ENCODE results near the gene TMEM52. TPM values are rescaled to one million over a fixed set of nuclear protein-coding genes. Genes with fewer than 3 reads are reported as not detected.

TMEM52 gene
- total and polyA plus RNA-seq, 2 of the 13 experiments (the other 11 are each of a cell fraction or from before 2014, with no cell fraction given), result 13.2 to 18.7 TPM

DNA sequence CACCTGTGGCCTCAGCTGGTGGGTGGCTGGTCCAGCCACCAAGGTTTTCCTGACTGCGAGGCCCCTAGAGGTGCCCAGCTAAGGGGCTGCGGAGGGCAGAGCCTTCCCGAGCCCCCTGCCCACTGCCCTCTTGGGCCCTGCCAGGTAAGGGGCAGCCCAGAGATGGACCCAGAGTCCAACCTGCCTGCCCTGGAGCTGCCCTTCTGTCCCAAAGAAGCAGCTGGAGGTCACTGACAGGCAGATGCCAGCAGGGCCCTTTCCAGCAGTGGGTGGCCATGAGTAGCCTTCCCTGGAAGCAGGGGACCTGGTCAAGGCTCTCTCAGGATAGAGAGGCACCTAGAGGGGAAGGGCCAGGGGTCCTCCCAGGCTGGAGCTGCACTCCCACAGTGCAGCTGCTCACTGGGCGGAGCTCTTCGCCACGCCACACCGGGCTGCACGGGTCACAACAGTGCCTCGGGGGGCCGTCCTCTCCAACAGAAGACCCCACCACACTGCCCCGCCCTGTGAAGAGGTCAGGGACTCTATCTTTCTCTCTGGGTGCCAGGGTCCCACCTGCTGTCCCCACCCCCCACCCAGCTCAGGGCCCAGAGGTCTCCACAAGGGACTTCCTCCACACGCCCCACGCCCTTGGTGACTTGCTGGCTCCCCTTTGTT lies 17.3 kb downstream of the TMEM52 start (continued):
- TF ChIP-seq HNF4A (CRISPR knock-in tag; IDR thresholded peaks at IDR 0.05), result 0 out of 2 replicates have a peak, but pooled peaks have one; percentile 8
- no peak for TF ChIP-seq ZNF776 (CRISPR knock-in tag; IDR thresholded peaks at IDR 0.05)
- TF ChIP-seq, protein P1, sequence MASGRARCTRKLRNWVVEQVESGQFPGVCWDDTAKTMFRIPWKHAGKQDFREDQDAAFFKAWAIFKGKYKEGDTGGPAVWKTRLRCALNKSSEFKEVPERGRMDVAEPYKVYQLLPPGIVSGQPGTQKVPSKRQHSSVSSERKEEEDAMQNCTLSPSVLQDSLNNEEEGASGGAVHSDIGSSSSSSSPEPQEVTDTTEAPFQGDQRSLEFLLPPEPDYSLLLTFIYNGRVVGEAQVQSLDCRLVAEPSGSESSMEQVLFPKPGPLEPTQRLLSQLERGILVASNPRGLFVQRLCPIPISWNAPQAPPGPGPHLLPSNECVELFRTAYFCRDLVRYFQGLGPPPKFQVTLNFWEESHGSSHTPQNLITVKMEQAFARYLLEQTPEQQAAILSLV (CRISPR knock-in tag; IDR thresholded peaks at IDR 0.05; ENCODE audit: borderline replicate concordance), result no peak
- TF ChIP-seq RXRA (CRISPR knock-in tag; IDR thresholded peaks at IDR 0.05), result 0 out of 2 replicates have a peak, but pooled peaks have one; percentile 13

GRCh38 chr1:1900883-1901640 lies 18.0 kb downstream of the TMEM52 start:
- H4K20me1 ChIP-seq (ENCODE audit: insufficient read depth, low read length), result no peaks in the 10 kb centered on the region
- H3K27ac ChIP-seq (ENCODE audit: extremely low read length, insufficient read depth, low read length), result no peak overlapping the region
- H3K79me2 ChIP-seq (ENCODE audit: insufficient read depth, low read length), result no peaks in the 10 kb centered on the region
- H3K9ac ChIP-seq (ENCODE audit: insufficient read depth, low read depth, low read length), result no peak overlapping the region
- peak overlapping the region in 1 of 3 experiments; percentile 55; a peak in 1 of 6 replicates for H3K4me3 ChIP-seq (replicated peaks in 1 of 3; ENCODE audit: insufficient read depth in 1 of 3, low read depth in 2 of 3, low read length in 3 of 3)
- ChIA-PET POLR2A (interaction anchor here (1.7 to 2.5 kb wide), 2 partner anchors 7 to 9 kb away, joined by 5 to 11 read pairs; no protein-coding TSS in a partner anchor), CTCF (ENCODE audit: low intra/inter-chr PET ratio, low total read pairs) (no interaction called here)
- 49% methylated on average over 7 of the region's 14 CpGs for WGBS (ENCODE audit: low lambda C conversion rate)
- BruUV-seq (replicated peaks), result no TSS peak
- H3K4me1 ChIP-seq (ENCODE audit: insufficient read depth, low read length), result peaks cover 54% of the 10 kb centered on the region
- DNase-seq (ENCODE audit: low spot score) (no peak), ATAC-seq (peak; percentile 9), FAIRE-seq (no peak)
- H3K36me3 ChIP-seq (replicated peaks in 1 of 2; ENCODE audit: control insufficient read depth in 1 of 2, insufficient read depth in 2 of 2, low read length in 2 of 2), result no peaks in the 10 kb centered on the region
- in situ Hi-C loops (cut with HindIII; ENCODE audit: extremely low pct_ligation_motif_present, low pct_unique_long_range_greater_than_20kb) (loop anchor here (10.0 kb wide), 1 partner anchor 116 kb away; no protein-coding TSS in a partner anchor), intact Hi-C loops (cut with micrococcal nuclease; ENCODE audit: unreplicated experiment) (loop anchor here (10.0 kb wide), 1 partner anchor 46 kb away; no protein-coding TSS in a partner anchor)
- H3K27me3 ChIP-seq (ENCODE audit: control insufficient read depth in 1 of 2, insufficient read depth in 2 of 2, low read length in 2 of 2), result no peaks in the 10 kb centered on the region; a peak in 1 of 5 replicates
- H2AFZ ChIP-seq (ENCODE audit: low read length), result no peak overlapping the region
- H3K4me2 ChIP-seq (ENCODE audit: low read depth, low read length), result peak overlapping the region; percentile 42; the same call in 1 of the 2 replicates
- H3K9me3 ChIP-seq (ENCODE audit: low read length), result no peaks in the 10 kb centered on the region
- TF ChIP-seq GTF2F1 (IDR thresholded peaks at IDR 0.05; ENCODE audit: low read length) (no peak), CHD2 (IDR thresholded peaks at IDR 0.05; ENCODE audit: low read depth, low read length) (no peak), ZNF512 (CRISPR knock-in tag; IDR thresholded peaks at IDR 0.05) (peak; percentile 24; the same call in 1 of the 2 replicates), NR2F2 (IDR thresholded peaks at IDR 0.05; ENCODE audit: borderline replicate concordance, low read depth) (no peak), ZNF770 (CRISPR knock-in tag; IDR thresholded peaks at IDR 0.05) (no peak), SIX4 (CRISPR knock-in tag; IDR thresholded peaks at IDR 0.05) (no peak), NBN (conservative IDR thresholded peaks at IDR 0.05) (no peak), ZSCAN22 (CRISPR knock-in tag; IDR thresholded peaks at IDR 0.05) (no peak), HOXD1 (CRISPR knock-in tag; IDR thresholded peaks at IDR 0.05) (no peak)
- TF ChIP-seq, protein P2, sequence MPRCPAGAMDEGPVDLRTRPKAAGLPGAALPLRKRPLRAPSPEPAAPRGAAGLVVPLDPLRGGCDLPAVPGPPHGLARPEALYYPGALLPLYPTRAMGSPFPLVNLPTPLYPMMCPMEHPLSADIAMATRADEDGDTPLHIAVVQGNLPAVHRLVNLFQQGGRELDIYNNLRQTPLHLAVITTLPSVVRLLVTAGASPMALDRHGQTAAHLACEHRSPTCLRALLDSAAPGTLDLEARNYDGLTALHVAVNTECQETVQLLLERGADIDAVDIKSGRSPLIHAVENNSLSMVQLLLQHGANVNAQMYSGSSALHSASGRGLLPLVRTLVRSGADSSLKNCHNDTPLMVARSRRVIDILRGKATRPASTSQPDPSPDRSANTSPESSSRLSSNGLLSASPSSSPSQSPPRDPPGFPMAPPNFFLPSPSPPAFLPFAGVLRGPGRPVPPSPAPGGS (CRISPR knock-in tag; IDR thresholded peaks at IDR 0.05), result no peak
